Right lung (tissue), 5 donors: ENCODE data around the gene TMEM38A. TPM values are rescaled to one million over a fixed set of nuclear protein-coding genes. Genes with fewer than 3 reads are reported as not detected.
"Not testable (repeated sequence)": the region's sequence is repeated elsewhere in the genome, so short reads cannot be mapped to it uniquely, and the experiment has no call there.

Experiments
- DNase-seq, 2 donors: peaks; one replicate each; pipeline ENCODE4 v3.0.0-alpha.2; 2013
- polyA plus RNA-seq, 5 donors: library from polyadenylated mRNA; unstranded; fragments of 120-200 nt; gene quantifications; one replicate each; pipeline versions ENCODE4 v1.2.1 to v1.2.3, GENCODE V29; 2013; ENCODE audit warnings: inconsistent platforms in 1 of 5, low replicate concordance in 1 of 5; ENCODE audit not compliant: insufficient read length in 5 of 5, insufficient read depth in 1 of 5

TMEM38A gene
- polyA plus RNA-seq, 5 donors, result 3.2 to 8.9 (median 3.8) TPM

- not testable (repeated sequence) for DNase-seq
Measured at GRCh38 chr19:16673839-16674238, 12.9 kb downstream of the TMEM38A start.

DNA sequence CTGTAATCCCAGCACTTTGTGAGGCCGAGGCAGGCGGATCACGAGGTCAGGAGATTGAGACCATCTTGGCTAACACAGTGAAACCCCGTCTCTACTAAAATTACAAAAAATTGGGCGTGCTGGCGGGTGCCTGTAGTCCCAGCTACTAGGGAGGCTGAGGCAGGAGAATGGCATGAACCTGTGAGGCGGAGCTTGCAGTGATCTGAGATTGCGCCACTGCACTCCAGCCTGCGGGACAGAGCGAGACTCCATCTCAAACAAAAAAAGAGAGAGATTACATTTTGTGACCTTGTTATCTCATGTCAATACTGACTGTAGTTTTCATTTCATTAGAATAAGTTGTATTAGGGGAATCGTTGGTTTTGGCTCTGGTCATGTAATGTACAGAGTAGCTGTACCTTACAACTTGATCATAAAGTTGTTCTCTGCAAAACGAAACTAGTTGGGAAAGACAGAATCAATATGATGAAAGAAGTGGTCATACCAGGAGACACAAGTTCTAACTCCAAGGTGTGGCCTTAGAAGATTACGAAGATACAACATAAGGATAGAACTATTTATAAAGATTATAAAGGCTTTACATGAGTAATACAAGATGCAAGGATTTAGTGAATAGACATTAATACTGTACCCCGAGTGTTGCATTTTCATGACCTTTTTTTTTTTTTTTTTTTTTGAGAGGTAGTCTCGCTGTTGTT lies 15.3 kb downstream of the TMEM38A start:
- DNase-seq, result no peak

- DNase-seq, result no peak
Measured at GRCh38 chr19:16677055-16677454, 16.1 kb downstream of the TMEM38A start.

DNA sequence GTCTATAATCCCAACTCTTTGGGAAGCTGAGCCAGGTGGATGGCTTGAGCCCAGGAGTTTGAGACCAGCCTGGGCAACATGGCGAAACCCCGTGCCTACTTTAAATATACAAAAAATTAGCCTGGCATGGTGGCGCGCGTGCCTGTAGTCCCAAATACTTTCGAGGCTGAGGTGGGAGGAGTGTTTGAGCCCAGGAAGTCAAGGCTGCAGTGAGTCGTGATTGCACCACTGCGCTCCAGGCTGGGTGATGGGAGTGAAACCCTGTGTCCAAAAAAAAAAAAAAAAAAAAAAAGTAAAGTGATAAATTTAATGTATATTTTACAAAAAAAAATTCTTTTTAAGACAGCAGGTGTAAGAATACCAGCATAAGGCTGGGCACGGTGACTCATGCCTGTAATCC lies 17.6 kb downstream of the TMEM38A start:
- DNase-seq, result no peak

DNA sequence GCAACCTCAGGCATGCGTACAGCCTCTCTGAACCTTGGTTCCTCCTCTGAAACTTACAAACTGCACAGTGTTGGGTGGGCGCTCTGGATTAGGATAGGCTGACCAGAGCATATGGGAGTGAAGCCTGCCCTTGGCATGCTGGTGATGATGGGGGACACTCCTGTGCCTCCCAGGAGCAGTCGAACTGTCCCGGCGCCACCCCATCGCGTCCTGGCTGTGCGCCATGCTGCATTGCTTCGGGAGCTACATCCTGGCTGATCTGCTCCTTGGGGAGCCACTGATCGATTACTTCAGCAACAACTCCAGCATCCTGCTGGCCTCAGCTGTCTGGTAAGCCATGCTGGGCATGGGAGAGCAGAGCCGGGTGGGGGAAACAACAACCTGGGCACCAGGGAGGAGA lies 18.9 kb downstream of the TMEM38A start:
- no peak for DNase-seq

- DNase-seq, result no peak
Measured at GRCh38 chr19:16682539-16682938, 21.6 kb downstream of the TMEM38A start.

GRCh38 chr19:16684216-16684615 lies 23.3 kb downstream of the TMEM38A start:
- DNase-seq, result no peak

DNA sequence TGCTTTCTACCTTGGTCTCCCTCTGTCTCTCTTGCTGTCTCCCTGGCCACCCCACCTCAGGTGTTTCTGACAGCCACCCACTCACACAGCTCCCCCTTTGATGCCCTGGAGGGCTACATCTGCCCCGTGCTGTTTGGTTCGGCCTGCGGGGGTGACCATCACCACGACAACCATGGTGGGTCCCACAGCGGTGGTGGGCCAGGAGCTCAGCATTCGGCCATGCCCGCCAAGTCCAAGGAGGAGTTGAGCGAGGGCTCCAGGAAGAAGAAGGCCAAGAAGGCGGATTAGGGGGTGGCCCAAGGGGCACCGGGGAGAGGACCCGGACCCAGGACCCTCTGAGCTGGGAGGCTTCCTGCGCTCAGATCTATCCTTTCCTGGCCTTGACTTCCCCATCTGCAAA lies 27.1 kb downstream of the TMEM38A start:
- DNase-seq, result no peak

- DNase-seq, result no peak
Measured at GRCh38 chr19:16698914-16699313, 38.0 kb downstream of the TMEM38A start.

DNA sequence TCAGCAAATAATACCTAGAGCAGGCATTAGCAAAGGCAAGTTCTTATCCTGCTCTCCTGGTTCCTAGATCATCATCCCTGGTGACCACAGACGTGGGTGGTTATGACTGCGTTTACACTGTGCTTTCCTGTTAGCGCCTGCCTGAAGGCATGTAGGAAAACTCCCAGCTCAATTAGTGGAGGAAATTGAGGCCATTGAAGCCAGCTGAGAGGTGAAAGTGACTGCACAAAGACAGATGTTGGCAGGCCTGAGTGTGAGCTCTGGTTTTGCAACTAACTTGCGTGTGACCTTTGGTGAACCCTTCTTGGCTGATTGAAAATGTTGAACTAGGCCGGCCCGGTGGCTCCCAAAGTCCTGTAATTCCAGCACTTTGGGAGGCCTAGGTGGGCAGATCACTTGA lies 41.2 kb downstream of the TMEM38A start:
- peak; percentile 48 to 53 for DNase-seq

GRCh38 chr19:16703677-16704076 lies 42.7 kb downstream of the TMEM38A start:
- no peak for DNase-seq

GRCh38 chr19:16710870-16711269 lies 49.9 kb downstream of the TMEM38A start:
- not testable (repeated sequence) for DNase-seq

DNA sequence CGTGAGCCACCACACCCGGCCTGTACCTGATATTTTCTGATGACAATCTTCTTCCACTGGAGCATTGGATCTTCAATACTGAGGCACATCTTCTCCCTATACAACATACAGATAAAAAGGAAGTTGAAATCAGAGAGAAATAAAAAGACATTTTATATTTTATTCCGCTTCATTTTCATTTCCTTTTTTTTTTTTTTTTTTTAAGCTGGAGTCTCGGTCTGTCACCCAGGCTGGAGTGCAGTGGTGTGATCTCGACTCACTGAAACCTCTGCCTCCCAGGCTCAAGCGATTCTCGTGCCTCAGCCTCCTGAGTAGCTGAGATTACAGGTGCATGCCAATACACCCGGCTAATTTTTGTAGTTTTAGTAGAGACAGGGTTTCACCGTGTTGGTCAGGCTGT lies 51.4 kb downstream of the TMEM38A start:
- not testable (repeated sequence) for DNase-seq

DNA sequence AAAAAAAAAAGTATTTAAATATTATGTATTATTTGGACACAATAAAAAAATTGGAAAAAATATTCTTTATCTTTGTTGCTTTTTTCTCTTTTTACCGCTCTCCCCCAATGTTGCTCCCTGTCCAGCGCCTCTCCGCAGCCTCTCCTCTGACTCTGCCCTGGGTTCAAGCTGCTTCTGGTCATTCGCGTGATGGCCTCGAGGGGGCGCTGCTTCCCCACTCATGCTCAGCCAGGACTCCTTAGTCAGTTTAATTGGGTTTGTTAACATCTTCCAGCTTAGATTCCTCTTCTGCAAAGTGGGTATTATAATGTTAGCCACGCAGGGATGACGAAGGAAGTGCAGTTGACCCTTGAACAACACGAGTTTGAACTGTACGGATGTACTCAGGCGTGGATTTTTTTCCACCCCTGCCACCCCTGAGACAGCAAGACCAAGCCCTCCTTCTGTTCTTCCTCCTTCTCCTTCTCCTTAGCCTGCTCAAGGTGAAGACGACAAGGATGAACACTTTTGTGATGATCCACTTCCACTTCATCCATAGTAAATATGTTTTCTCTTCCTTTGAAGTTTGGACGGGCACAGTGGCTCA lies 53.9 kb downstream of the TMEM38A start:
- DNase-seq, result no peak

DNA sequence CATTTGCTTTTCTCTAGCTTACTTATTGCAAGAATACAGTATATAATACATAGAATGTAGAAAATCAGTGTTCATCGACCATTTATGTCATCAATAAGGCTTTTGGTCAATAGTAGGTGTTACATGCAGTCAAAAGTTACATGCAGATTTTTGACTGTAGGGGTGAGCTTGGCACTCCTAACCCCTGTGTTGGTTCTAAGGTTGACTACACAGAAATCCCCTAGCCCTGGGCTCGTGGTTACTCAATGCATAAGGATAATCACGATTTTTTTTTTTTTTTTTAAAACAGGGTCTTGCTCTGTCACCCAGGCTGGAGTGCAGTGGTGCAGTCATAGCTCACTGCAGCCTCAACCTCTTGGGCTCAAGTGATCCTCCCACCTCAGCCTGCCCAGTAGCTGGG lies 54.7 kb downstream of the TMEM38A start:
- no peak for DNase-seq

- DNase-seq, result no peak
Measured at GRCh38 chr19:16721051-16721450, 60.1 kb downstream of the TMEM38A start.

- DNase-seq, result no peak
Measured at GRCh38 chr19:16722591-16722990, 61.7 kb downstream of the TMEM38A start.

DNA sequence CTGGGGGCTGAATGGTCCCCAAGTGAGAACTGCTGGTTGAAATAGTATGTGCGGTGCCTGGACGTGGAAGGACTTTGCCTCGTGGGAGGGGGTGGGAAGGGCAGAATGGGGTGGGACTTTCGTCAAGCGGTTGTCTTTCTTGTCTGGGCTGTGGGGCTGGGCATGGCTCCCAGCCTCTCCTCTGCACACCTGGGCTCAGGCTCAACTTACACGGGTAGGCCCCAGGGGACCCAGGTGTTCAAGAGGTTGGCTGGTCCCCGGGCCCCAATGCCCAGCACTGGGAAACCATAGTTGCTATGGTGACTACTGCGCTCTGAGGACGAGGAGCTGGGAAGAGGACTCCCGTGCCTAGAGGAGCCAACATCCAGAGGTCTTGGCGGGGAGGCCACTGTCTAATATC lies 66.0 kb downstream of the TMEM38A start:
- DNase-seq, result no peak

DNA sequence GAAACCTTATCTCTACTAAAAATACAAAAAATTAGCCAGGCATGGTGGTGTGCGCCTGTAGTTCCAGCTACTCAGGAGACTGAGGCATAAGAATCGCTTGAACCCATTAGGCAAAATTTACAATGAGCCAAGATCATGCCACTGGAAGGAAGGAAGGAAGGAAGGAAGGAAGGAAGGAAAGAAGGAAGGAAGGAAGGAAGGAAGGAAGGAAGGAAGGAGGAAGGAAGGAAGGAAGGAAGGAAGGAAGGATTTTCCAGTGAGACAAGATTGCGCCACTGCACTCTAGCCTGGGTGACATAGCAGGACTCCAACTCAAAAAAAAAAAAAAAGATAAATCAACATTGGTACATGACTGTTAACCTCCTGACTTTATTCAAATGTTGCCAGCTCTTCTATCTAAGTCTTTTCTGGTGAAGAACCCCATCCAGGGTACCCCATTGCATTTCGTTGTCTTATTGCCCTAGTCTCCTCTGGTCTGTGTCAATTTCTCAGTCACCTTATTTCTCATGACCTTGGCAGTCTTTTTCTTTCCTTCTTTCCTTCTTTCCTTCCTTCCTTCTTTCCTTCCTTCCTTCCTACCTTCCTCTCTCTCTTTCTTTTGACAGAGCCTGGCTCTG lies 74.8 kb downstream of the TMEM38A start:
- not testable (repeated sequence) for DNase-seq

- DNase-seq, result no peak
Measured at GRCh38 chr19:16736709-16737108, 75.8 kb downstream of the TMEM38A start.

DNA sequence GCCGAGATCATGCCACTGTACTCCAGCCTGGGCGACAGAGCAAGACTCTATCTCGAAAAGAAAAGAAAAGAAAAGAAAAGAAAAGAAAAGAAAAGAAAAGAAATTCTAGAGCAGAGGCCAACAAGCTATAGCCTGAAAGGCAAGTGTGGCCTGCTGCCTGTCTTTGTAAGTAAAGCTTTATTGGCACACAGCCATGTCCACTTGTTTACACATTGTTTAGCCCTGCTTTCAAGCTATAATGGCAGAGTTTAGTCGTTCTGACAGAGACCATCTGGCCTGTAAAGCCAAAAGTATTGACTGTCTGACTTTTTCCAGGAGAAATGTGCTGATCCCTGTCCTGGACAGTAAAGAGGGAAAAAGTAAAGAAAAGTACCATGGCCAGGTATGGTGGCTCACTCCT lies 77.0 kb downstream of the TMEM38A start:
- peak; percentile 78 to 80 for DNase-seq

- no peak for DNase-seq
Measured at GRCh38 chr19:16739546-16739945, 78.6 kb downstream of the TMEM38A start.
